ENCODE measurements around the gene MAEA. TPM values are rescaled to one million over a fixed set of nuclear protein-coding genes. Genes with fewer than 3 reads are reported as not detected.
A peak's percentile ranks its signal among the peaks of the same experiment; 100 is the strongest.
"Not testable (repeated sequence)": the region's sequence is repeated elsewhere in the genome, so short reads cannot be mapped to it uniquely, and the experiment has no call there.

MAEA gene
- total RNA-seq, 2 donors from 2014 or later, result 61.4 to 62.8 TPM

GRCh38 chr4:1285151-1285789 is 4.4 kb upstream of the MAEA start:
- H3K4me3 Mint-ChIP-seq, result no peak overlapping the region
- peaks cover 3% of the 10 kb centered on the region for H3K27me3 Mint-ChIP-seq
- no peaks in the 10 kb centered on the region for H3K9me3 Mint-ChIP-seq
- H3K4me1 Mint-ChIP-seq, result no peaks in the 10 kb centered on the region
- H3K36me3 Mint-ChIP-seq (ENCODE audit: low read depth), result no peaks in the 10 kb centered on the region
- H3K27ac Mint-ChIP-seq, result no peak overlapping the region
- no peak for ATAC-seq (replicated peaks)

- Mint-ChIP-seq H3K4me1 (no peaks in the 10 kb centered on the region), H3K9me3 (no peaks in the 10 kb centered on the region), H3K27me3 (peaks cover 3% of the 10 kb centered on the region), H3K4me3 (no peak overlapping the region), H3K27ac (no peak overlapping the region), H3K36me3 (ENCODE audit: low read depth) (peaks cover 5% of the 10 kb centered on the region)
- no peak for ATAC-seq (replicated peaks)
These were observed 3.7 kb upstream of the MAEA start for GRCh38 chr4:1285790-1286553.

DNA sequence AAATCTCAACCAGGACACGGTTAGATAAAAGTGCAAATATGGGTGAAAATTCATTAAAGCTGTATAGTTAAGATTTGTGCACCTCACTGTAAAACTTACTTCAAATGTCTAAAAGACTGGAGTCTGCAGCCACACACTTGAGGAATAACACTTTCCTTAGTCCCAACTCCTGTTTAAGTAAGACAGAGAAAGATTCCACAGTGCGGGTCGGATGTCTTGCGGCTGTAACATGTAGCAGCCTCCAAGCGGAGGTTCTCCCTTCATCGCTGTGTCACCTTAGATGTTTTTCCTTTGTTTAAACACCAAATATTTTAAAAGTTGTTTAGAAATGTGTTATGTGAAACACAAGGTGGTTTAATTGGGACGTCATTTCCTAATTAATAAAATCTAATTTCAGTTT is 905 bp upstream of the MAEA start:
- peaks cover 22% of the 10 kb centered on the region for H3K36me3 Mint-ChIP-seq (ENCODE audit: low read depth)
- H3K27me3 Mint-ChIP-seq, result no peaks in the 10 kb centered on the region
- peak overlapping the region; percentile 99 for H3K4me3 Mint-ChIP-seq
- H3K27ac Mint-ChIP-seq, result peak overlapping the region; percentile 72
- no peak for ATAC-seq (replicated peaks)
- peaks cover 17% of the 10 kb centered on the region for H3K4me1 Mint-ChIP-seq
- no peaks in the 10 kb centered on the region for H3K9me3 Mint-ChIP-seq

DNA sequence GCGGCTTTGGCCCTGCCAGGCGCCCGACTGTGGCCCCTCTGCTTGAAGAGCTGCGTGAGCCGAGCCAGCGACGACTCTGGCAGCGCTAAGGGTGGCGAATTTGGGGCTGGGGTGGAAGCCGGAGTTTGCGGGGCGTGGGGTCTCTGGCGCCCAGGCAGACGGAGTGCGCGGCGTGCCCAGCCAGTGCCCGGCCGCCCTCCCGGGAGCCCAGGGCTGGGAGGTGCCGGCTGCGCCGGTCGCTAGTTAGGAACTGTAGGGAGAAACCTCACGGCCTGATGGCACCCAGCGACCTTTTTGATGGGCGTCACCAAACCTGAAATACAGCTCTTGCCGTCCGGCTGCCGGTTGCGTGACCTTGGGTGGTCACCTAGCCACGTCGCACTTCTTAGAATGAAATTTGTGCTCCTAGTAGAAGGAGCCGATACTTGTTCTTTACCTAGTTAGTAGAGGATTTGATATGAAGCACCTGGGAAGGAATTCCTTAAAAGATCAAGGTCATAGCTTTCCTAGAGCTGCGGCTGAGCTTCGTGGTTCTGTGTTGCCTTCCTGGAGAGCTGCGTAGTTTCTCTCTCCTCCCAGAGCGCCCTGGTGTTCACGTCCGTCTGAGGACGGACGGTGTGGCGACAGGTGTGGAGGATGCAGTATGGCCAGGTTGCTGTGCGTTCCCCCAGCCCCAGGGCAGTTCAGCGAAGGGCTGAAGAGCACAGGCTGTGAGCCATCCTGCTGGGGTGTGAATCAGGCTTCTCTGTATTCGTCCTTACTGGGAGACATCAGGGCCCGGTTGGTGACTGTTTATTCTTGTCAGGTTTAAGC is 680 bp downstream of the MAEA start:
- Mint-ChIP-seq H3K4me1 (peaks cover 18% of the 10 kb centered on the region), H3K9me3 (no peaks in the 10 kb centered on the region), H3K4me3 (peak overlapping the region; percentile 99), H3K27me3 (no peaks in the 10 kb centered on the region), H3K27ac (peak overlapping the region; percentile 96), H3K36me3 (ENCODE audit: low read depth) (peaks cover 22% of the 10 kb centered on the region)
- ATAC-seq (replicated peaks), result peak; percentile 28

DNA sequence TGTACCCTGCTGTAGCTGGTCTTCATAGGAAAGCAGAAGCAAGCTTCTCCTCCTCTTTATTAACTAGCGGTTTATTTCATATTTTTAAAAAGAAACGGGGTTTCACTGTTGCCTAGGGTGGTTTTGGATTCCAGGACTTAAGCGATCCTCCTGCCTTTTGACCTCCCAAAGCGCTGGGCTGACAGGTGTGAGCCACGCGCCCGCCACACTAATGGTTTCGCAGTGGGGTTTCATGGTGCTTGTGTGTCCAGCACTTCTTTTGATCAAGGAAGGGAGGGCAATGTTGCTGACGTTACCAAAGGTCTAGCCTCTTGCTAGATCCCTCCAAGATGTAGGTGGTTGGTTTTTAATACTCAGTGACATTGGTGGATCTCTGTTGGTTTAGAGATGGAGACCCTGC is 1.4 kb downstream of the MAEA start:
- Mint-ChIP-seq H3K27me3 (no peaks in the 10 kb centered on the region), H3K4me3 (peak overlapping the region; percentile 99), H3K27ac (peak overlapping the region; percentile 96), H3K9me3 (no peaks in the 10 kb centered on the region), H3K36me3 (ENCODE audit: low read depth) (peaks cover 22% of the 10 kb centered on the region), H3K4me1 (peaks cover 18% of the 10 kb centered on the region)
- ATAC-seq (replicated peaks), result no peak

DNA sequence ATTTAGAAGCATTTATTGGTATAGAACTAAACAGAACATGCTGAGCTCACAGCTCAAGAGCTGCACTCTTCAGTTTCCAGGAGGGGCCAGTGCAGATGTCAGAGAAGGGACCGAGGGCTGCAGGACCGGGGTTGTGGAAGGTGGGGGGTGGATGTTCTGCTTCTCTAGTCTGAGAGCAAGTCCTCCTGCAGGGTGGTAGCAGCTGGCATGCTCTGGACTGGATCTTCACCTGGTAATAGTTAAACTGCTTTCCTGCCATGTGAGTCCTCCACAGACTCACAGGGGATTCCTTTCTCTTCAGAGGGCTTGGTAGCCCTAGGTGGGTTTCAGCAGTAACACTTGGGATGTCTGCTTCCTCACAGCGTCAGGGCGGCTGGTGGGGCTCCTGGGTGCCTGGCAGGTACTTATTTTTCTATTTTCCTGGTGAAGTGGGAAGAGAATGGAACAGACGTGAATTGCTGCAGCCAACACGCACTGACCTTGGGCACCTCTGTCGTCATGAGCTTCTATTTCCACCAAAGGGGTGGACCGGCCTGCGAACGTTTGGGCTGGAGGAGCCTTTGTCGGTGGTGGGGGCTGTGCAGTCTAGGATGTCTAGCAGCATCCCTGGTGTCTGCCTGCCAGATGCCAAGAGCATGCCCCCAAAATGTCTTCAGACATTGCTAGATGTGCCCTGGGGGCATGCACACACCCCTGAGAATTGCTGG is 2.5 kb downstream of the MAEA start:
- Mint-ChIP-seq H3K27me3 (no peaks in the 10 kb centered on the region), H3K9me3 (no peaks in the 10 kb centered on the region), H3K27ac (peak overlapping the region; percentile 96), H3K4me3 (peak overlapping the region; percentile 99), H3K4me1 (peaks cover 24% of the 10 kb centered on the region), H3K36me3 (ENCODE audit: low read depth) (peaks cover 32% of the 10 kb centered on the region)
- no peak for ATAC-seq (replicated peaks)

DNA sequence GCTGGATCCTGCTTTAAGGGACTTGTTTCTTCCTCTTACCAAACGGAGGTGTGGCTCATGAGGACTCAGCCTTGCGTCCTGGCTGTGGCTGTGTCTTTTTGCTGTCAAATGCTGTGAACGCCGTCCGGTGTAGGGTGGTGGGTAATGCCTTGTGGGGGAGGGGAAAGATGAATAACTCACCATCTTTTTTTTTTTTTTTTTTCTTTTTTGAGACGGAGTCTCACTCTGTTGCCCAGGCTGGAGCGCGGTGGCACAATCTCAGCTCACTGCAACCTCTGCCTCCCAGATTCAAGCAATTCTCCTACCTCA is 3.0 kb downstream of the MAEA start:
- not testable (repeated sequence) for H3K9me3 Mint-ChIP-seq; ATAC-seq (replicated peaks); H3K27me3 Mint-ChIP-seq
- peak overlapping the region; percentile 99 for H3K4me3 Mint-ChIP-seq
- H3K4me1 Mint-ChIP-seq, result peaks cover 29% of the 10 kb centered on the region
- peak overlapping the region; percentile 96 for H3K27ac Mint-ChIP-seq
- H3K36me3 Mint-ChIP-seq (ENCODE audit: low read depth), result peaks cover 37% of the 10 kb centered on the region

GRCh38 chr4:1293531-1293941 is 3.8 kb downstream of the MAEA start:
- peaks cover 34% of the 10 kb centered on the region for H3K4me1 Mint-ChIP-seq
- H3K36me3 Mint-ChIP-seq (ENCODE audit: low read depth), result peaks cover 46% of the 10 kb centered on the region
- H3K4me3 Mint-ChIP-seq, result no peak overlapping the region
- H3K27me3 Mint-ChIP-seq, result no peaks in the 10 kb centered on the region
- no peak overlapping the region for H3K27ac Mint-ChIP-seq
- ATAC-seq (replicated peaks), result no peak
- no peaks in the 10 kb centered on the region for H3K9me3 Mint-ChIP-seq

DNA sequence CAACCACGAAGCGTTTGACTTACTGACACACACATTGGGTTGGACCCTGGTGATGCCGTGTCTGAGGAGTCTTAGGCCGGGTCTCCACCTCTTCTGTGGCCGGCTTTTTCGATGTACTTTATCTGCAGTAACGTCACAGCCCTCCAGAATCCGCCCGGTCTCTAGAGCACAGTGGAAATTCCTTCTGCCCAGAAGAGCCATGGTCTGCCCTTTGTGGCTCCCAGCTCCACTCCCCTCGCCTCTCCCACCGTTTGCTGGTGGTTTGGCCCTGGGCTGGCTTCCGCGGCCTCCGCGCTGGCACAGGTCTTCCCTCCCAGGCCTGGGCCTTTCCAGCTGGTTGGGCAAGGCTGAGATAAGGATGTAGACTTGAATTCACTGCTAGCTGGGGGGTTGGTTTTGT is 4.3 kb downstream of the MAEA start:
- ATAC-seq (replicated peaks), result no peak
- Mint-ChIP-seq H3K27ac (no peak overlapping the region), H3K27me3 (no peaks in the 10 kb centered on the region), H3K4me1 (peaks cover 34% of the 10 kb centered on the region), H3K36me3 (ENCODE audit: low read depth) (peaks cover 50% of the 10 kb centered on the region), H3K4me3 (no peak overlapping the region), H3K9me3 (no peaks in the 10 kb centered on the region)

GRCh38 chr4:1294424-1294823 is 4.7 kb downstream of the MAEA start:
- ATAC-seq (replicated peaks), result no peak
- no peaks in the 10 kb centered on the region for H3K27me3 Mint-ChIP-seq

DNA sequence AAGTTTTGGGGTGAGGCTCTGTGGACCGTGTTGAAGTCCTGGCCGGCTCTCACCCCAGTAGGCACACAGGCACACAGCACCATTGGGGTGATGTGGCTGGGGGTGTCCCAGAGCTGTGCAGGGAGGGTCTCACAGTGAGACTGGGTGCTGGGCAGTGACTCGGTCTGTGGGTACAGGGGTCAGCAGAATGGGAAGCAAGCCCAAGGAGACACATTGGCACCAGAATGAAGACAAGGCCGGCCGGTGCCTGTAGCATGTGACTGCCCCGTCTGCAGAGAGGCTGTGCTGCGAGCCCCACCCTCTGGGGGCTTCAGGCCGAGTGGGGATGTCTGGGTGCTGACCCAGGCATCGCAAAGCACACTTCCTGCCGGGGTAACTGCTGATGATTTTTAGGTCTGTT is 5.2 kb downstream of the MAEA start:
- Mint-ChIP-seq H3K9me3 (no peaks in the 10 kb centered on the region), H3K27me3 (no peaks in the 10 kb centered on the region), H3K36me3 (ENCODE audit: low read depth) (peaks cover 59% of the 10 kb centered on the region), H3K4me1 (peaks cover 43% of the 10 kb centered on the region), H3K27ac (peak overlapping the region; percentile 33), H3K4me3 (no peak overlapping the region)
- ATAC-seq (replicated peaks), result no peak

More at GRCh38 chr4:1294424-1294823, 4.7 kb downstream of the MAEA start:
- Mint-ChIP-seq H3K4me1 (peaks cover 38% of the 10 kb centered on the region), H3K27ac (no peak overlapping the region), H3K4me3 (no peak overlapping the region), H3K36me3 (ENCODE audit: low read depth) (peaks cover 55% of the 10 kb centered on the region), H3K9me3 (no peaks in the 10 kb centered on the region)

DNA sequence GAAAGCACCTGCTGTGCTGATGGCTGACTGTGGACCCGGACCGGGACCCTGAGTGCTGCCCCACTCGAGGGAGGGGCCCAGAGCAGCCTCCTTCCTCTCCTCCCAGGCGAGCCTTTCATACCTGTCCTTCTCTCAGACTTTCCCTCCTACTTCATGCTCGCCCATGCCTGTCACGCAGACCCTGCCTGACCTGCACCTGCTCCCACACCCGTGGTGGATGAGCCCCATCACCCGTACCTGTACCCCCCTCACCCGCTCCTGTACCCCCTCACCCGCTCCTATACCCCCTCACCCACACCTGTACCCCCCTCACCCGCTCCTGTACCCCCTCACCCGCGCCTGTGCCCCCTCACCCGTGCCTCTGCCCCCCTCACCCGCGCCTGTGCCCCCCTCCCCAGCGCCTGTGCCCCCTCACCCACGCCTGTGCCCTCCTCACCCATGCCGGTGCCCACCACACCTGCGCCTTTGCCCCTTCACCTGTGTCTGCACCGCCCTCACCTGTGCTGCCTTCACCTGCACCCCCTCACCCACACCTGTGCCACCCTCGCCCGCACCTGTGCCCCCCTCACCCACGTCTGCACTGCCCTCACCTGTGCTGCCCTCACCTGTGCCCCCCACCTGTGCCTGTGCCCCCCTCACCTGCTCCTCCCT is 5.8 kb downstream of the MAEA start:
- H3K4me1 Mint-ChIP-seq, result peaks cover 47% of the 10 kb centered on the region

DNA sequence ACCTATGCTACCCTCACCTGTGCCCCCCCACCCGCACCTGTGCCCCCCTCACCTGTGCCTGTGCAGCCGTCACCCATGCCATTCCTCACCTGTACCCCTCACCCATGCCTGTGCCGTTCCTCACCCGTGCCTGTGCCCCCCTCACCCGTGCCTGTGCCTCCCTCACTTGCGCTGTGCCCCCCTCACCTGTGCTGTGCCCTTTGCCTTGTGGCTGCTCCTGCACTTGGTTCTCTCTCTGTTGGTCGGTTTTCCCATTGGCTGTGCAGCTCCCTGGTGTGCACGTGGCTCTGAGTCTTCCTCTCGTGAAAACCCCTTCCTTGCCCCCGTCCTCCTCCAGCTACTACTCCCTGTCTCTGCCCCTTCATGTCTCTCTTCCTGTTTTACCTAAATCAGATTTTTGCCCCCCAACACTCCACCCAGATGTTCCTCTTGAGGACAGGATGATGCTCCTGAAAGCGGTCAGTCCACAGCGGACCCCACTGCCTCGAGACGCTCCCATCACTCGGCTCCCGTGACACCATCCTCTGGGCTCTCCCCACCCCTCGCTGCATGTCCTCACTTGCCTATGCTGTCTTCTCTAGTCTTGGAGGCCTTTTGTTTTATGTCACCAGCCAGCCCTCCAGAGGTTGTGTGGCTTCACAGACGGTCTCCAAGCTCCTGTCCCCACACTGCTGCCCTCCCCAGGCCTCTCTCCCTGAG is 6.8 kb downstream of the MAEA start:
- peaks cover 53% of the 10 kb centered on the region for H3K4me1 Mint-ChIP-seq
- H3K27ac Mint-ChIP-seq, result peak overlapping the region; percentile 76
- peaks cover 68% of the 10 kb centered on the region for H3K36me3 Mint-ChIP-seq (ENCODE audit: low read depth)
- H3K27me3 Mint-ChIP-seq, result no peaks in the 10 kb centered on the region
- H3K9me3 Mint-ChIP-seq, result no peaks in the 10 kb centered on the region
- peak overlapping the region; percentile 32 for H3K4me3 Mint-ChIP-seq
- ATAC-seq (replicated peaks), result no peak

More for the DNA sequence above, 5.8 kb downstream of the MAEA start:
- Mint-ChIP-seq H3K36me3 (ENCODE audit: low read depth) (peaks cover 64% of the 10 kb centered on the region), H3K27ac (peak overlapping the region; percentile 33), H3K4me3 (no peak overlapping the region), H3K9me3 (no peaks in the 10 kb centered on the region), H3K27me3 (no peaks in the 10 kb centered on the region)
- no peak for ATAC-seq (replicated peaks)
